ENCODE measurements around the gene ANKRD55.
"Not testable (repeated sequence)": the region's sequence is repeated elsewhere in the genome, so short reads cannot be mapped to it uniquely, and the experiment has no call there.

ANKRD55 gene

DNA sequence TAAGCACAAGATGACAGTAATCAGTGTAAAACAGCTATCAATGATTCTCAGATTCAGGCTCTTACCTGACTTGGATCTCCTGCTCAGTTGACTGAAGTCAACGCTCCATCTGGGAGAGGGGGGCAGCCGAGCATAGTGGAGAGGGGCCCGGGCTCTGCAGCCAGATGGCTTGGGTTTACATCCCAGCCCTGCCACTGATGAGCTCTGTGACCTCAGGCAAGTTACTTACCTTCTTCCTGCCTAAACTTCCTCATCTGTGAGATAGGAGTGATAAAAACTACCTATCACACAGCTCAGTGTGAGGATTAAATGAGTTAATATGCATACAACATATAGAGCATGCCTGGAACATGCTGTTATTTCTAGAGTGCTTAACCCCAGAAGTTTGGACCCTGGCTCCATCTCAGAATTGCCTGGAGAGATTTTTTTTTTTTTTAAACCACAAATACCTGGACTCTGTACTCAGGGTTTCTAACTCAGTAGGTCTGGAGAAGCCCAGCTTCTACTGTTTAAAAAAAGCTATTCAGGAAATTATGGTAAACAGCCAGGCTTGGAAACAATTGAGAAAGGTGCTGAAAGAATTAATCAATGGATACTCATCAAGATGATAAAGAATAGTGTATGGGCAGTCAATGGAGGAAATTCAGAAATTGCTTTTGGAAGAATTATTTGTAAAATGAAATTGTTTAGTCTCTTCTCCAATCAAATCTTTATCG, 72.2 kb downstream of the ANKRD55 start:
- Histone ChIP-seq H3K27ac (ENCODE audit: insufficient read depth, low read depth, low read length, poor library complexity, severe bottlenecking) (no peak overlapping the region), H3K4me3 (ENCODE audit: insufficient read depth, low read depth, low read length) (no peak overlapping the region), H3K36me3 (ENCODE audit: control insufficient read depth, insufficient read depth, low read length) (no peaks in the 10 kb centered on the region), H3K9me3 (ENCODE audit: control insufficient read depth, low read length) (no peaks in the 10 kb centered on the region), H3K27me3 (ENCODE audit: control insufficient read depth, insufficient read depth, low read length, poor library complexity, severe bottlenecking) (no peaks in the 10 kb centered on the region), H3K4me1 (ENCODE audit: control insufficient read depth, insufficient read depth, low read length) (peaks cover 3% of the 10 kb centered on the region)
- 84 to 85% methylated on average over 3 of the region's 4 CpGs for WGBS, 2 experiments

DNA sequence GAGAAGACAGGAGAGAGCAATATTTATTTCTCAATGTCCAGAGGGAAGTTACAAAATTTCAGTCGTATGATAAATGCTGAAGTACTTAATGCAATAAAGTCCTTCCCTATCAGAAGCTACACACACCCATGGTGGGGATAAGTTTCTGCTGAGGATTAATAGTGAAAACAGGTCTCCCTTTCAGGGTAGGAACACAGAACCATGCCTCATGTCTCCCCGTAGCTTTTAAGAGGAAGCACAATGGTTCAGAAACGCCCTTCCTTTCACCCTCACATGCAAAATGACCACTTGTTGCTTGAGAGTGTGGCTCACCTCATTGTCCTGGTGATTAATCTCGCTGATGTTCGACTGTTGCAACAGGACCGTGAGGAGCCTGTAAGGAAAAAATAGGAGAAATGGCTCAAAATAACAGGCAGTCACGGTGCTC, 73.6 kb downstream of the ANKRD55 start:
- Histone ChIP-seq H3K36me3 (ENCODE audit: control insufficient read depth, insufficient read depth, low read length) (no peaks in the 10 kb centered on the region), H3K27ac (ENCODE audit: insufficient read depth, low read depth, low read length, poor library complexity, severe bottlenecking) (no peak overlapping the region), H3K27me3 (ENCODE audit: control insufficient read depth, insufficient read depth, low read length, poor library complexity, severe bottlenecking) (no peaks in the 10 kb centered on the region), H3K9me3 (ENCODE audit: control insufficient read depth, low read length) (no peaks in the 10 kb centered on the region), H3K4me3 (ENCODE audit: insufficient read depth, low read depth, low read length) (no peak overlapping the region), H3K4me1 (ENCODE audit: control insufficient read depth, insufficient read depth, low read length) (peaks cover 3% of the 10 kb centered on the region)
- 87 to 89% methylated on average over 6 to 7 of the region's 7 CpGs for WGBS, 2 experiments

DNA sequence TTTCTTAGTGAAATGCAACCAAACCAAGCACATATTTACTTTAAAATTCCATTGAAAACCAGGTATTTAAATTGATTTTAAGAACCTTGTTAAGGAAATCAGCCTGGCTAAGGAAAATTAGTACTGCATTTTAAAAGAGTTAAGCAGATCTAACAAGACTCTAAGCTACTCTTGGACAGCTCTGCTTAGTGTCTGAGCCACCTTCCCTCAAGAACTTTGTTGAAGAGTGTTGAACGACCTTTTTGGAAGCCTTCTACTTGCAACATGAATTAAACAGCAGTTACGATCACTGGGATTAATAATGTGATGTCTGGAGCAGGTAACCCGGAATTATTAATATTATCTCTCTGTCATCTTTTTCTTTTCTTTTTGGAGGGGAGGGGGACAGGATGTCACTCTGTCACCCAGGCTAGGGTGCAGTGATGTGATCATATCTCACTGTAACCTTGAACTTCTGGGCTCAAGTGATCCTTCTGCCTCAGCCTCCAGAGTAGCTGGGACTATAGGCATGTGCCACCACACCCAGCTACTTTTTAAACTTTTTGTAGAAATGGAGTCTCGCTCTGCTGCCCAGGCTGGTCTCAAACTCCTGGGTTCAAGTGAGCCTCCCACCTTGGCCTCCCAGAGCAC, 74.7 kb downstream of the ANKRD55 start:
- Histone ChIP-seq H3K4me3 (ENCODE audit: insufficient read depth, low read depth, low read length) (no peak overlapping the region), H3K27ac (ENCODE audit: insufficient read depth, low read depth, low read length, poor library complexity, severe bottlenecking) (no peak overlapping the region), H3K4me1 (ENCODE audit: control insufficient read depth, insufficient read depth, low read length) (peaks cover 3% of the 10 kb centered on the region), H3K27me3 (ENCODE audit: control insufficient read depth, insufficient read depth, low read length, poor library complexity, severe bottlenecking) (no peaks in the 10 kb centered on the region), H3K9me3 (ENCODE audit: control insufficient read depth, low read length) (no peaks in the 10 kb centered on the region), H3K36me3 (ENCODE audit: control insufficient read depth, insufficient read depth, low read length) (no peaks in the 10 kb centered on the region)
- 89 to 100% methylated on average over 2 to 4 of the region's 4 CpGs for WGBS, 2 experiments

DNA sequence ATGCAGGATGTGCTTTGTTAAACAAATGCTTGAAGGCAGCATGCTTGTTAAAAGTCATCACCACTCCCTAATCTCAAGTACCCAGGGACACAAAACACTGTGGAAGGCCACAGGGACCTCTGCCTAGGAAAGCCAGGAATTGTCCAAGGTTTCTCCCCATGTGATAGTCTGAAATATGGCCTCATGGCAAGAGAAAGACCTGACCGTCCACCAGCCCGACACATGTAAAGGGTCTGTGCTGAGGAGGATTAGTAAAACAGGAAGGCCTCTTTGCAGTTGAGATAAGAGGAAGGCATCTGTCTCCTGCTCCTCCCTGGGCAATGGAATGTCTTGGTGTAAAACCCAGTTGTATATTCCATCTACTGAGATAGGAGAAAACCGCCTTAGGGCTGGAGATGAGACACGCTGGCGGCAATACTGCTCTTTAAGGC, 75.9 kb downstream of the ANKRD55 start:
- not testable (repeated sequence) for H3K9me3 ChIP-seq (ENCODE audit: control insufficient read depth, low read length)

DNA sequence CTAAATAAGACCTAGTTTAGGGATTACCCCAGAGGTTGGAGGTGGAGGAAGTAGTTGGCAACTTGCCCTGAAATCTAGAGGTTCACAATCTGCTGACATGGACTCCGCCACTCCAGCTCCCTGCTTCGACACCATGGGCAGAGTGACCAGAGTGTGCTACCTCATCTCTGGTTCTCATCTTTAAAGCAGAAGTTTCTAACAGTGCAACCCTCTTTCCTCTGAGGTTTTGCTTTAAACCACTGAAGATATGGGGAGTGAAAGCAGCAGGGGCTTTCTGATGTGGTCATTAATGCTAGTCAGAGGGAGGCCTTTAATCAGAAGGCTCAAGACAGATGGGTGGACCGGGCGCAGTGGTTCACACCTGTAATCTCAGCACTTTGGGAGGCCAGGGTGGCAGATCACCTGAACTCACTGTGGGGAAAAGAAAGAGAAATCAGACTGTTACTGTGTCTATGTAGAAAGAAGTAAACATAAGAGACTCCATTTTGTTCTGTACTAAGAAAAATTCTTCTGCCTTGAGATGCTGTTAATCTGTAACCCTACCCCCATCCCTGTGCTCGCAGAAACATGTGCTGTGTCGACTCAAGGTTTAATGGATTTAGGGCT, 76.4 kb downstream of the ANKRD55 start:
- not testable (repeated sequence) for H3K4me3 ChIP-seq (ENCODE audit: insufficient read depth, low read depth, low read length); H3K36me3 ChIP-seq (ENCODE audit: control insufficient read depth, insufficient read depth, low read length); H3K9me3 ChIP-seq (ENCODE audit: control insufficient read depth, low read length); H3K27ac ChIP-seq (ENCODE audit: insufficient read depth, low read depth, low read length, poor library complexity, severe bottlenecking); H3K27me3 ChIP-seq (ENCODE audit: control insufficient read depth, insufficient read depth, low read length, poor library complexity, severe bottlenecking); H3K4me1 ChIP-seq (ENCODE audit: control insufficient read depth, insufficient read depth, low read length)
- 73 to 88% methylated on average over 4 to 5 of the region's 6 CpGs for WGBS, 2 experiments

More for the DNA sequence above, 75.9 kb downstream of the ANKRD55 start:
- not testable (repeated sequence) for H3K4me3 ChIP-seq (ENCODE audit: insufficient read depth, low read depth, low read length); H3K4me1 ChIP-seq (ENCODE audit: control insufficient read depth, insufficient read depth, low read length); H3K27me3 ChIP-seq (ENCODE audit: control insufficient read depth, insufficient read depth, low read length, poor library complexity, severe bottlenecking); H3K36me3 ChIP-seq (ENCODE audit: control insufficient read depth, insufficient read depth, low read length); H3K27ac ChIP-seq (ENCODE audit: insufficient read depth, low read depth, low read length, poor library complexity, severe bottlenecking)
- 75 to 79% methylated on average over 4 to 5 of the region's 5 CpGs for WGBS, 2 experiments

DNA sequence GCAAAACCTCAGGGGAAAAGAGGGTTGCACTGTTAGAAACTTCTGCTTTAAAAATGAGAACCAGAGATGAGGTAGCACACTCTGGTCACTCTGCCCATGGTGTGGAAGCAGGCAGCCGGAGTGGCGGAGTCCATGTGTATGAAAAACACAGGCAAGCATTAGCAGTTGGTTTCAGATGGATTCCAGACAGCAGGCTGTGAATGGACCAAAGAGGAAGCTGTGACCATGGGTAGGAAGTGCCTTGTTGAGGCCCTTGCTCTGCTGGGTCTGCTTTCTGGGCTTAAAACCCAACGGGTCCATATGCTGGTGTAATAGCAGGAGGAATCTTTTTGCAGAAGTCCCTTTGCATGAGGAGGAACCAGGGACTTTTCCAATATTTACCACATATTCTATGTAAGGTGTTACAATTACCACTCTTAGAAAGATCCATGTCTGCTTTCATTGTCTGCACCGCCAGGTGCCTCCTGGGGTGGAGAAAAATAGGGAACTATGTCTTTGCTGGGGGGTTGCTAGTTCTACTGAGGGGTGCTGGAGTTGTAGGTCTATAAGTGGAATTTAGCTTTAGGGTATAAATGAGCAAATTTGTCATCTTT, 77.0 kb downstream of the ANKRD55 start:
- no peak overlapping the region for H3K4me3 ChIP-seq (ENCODE audit: insufficient read depth, low read depth, low read length)
- WGBS, 2 experiments: 90 to 95% methylated on average over 4 of the region's 4 CpGs
- H3K27ac ChIP-seq (ENCODE audit: insufficient read depth, low read depth, low read length, poor library complexity, severe bottlenecking): no peak overlapping the region
- H3K9me3 ChIP-seq (ENCODE audit: control insufficient read depth, low read length): no peaks in the 10 kb centered on the region
- H3K27me3 ChIP-seq (ENCODE audit: control insufficient read depth, insufficient read depth, low read length, poor library complexity, severe bottlenecking): no peaks in the 10 kb centered on the region
- H3K4me1 ChIP-seq (ENCODE audit: control insufficient read depth, insufficient read depth, low read length): no peaks in the 10 kb centered on the region
- no peaks in the 10 kb centered on the region for H3K36me3 ChIP-seq (ENCODE audit: control insufficient read depth, insufficient read depth, low read length)

DNA sequence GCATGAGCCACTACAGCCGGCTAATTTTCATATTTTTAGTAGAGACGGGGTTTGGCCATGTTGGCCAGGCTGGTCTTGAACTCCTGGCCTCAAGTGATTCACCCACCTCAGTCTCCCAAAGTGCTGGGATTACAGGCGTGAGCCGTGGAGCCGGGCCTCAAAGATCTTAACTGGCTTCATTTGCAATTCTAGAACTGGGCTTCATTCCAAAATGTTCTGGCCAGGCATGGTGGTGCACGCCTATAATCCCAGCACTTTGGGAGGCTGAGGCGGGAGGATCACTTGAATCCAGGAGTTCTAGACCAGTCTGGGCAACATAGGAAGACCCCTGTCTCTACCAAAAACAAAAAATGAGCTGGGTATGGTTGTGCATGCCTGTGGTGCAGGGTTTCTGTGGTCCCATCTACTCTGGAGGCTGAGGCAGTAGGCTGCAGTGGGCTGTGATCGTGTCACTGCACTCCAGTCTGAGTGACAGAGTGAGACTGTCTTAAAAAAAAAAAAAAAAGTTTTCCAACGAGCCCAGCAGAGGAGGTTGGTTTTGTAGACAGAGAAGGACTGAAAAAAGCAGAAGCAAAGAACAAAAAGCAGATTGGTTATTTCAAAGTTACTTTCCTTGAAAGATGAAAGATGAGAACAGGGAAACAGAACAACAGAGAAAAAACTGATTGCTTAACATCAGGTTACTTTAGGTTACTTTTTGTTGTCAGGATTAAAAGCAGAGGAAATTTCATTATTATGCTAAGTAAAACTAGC, 78.2 kb downstream of the ANKRD55 start:
- Histone ChIP-seq H3K4me1 (ENCODE audit: control insufficient read depth, insufficient read depth, low read length) (no peaks in the 10 kb centered on the region), H3K36me3 (ENCODE audit: control insufficient read depth, insufficient read depth, low read length) (no peaks in the 10 kb centered on the region), H3K9me3 (ENCODE audit: control insufficient read depth, low read length) (no peaks in the 10 kb centered on the region), H3K27me3 (ENCODE audit: control insufficient read depth, insufficient read depth, low read length, poor library complexity, severe bottlenecking) (no peaks in the 10 kb centered on the region), H3K4me3 (ENCODE audit: insufficient read depth, low read depth, low read length) (no peak overlapping the region), H3K27ac (ENCODE audit: insufficient read depth, low read depth, low read length, poor library complexity, severe bottlenecking) (no peak overlapping the region)
- 87 to 89% methylated on average over 9 of the region's 9 CpGs for WGBS, 2 experiments

DNA sequence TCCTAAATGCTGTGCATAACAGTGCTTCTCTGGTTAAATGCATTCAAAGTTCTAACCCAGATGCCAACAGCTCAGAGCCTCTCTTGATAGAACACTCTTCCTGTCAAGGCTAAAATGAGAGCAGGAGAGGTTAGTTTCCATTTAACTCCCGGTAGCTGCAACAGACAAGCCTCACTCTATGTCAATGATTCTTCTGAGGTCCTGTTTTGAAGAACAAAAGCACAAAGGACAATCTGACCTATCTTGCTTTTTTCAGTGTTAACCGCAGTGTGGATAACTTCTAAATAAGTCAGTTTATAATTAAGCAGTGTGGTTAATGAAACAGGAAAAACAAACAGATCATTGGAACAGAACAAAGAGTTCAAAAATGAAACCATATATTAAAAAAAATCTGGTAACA, 80.7 kb downstream of the ANKRD55 start:
- Histone ChIP-seq H3K9me3 (ENCODE audit: control insufficient read depth, low read length) (no peaks in the 10 kb centered on the region), H3K4me3 (ENCODE audit: insufficient read depth, low read depth, low read length) (no peak overlapping the region), H3K4me1 (ENCODE audit: control insufficient read depth, insufficient read depth, low read length) (no peaks in the 10 kb centered on the region), H3K36me3 (ENCODE audit: control insufficient read depth, insufficient read depth, low read length) (no peaks in the 10 kb centered on the region), H3K27ac (ENCODE audit: insufficient read depth, low read depth, low read length, poor library complexity, severe bottlenecking) (no peak overlapping the region), H3K27me3 (ENCODE audit: control insufficient read depth, insufficient read depth, low read length, poor library complexity, severe bottlenecking) (no peaks in the 10 kb centered on the region)
- 55 to 69% methylated on average over 1 to 2 of the region's 2 CpGs for WGBS, 2 experiments

DNA sequence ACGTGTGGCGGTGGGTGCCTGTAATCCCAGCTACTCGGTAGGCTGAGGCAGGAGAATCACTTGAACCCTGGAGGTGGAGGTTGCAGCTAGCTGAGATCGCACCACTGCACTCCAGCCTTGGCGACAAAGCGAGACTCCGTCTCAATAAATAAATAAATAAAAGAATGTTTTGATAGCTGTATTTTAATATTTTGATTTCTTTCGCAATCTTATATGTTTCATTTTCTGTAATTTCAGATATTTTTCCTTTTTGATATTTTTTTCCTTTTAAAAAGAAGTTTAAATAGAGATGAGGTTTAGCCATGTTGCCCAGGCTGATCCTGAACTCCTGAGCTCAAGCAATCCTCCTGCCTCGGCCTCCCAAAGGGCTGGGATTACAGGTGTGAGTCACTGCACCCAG, 82.4 kb downstream of the ANKRD55 start:
- not testable (repeated sequence) for H3K27me3 ChIP-seq (ENCODE audit: control insufficient read depth, insufficient read depth, low read length, poor library complexity, severe bottlenecking); H3K36me3 ChIP-seq (ENCODE audit: control insufficient read depth, insufficient read depth, low read length); H3K4me1 ChIP-seq (ENCODE audit: control insufficient read depth, insufficient read depth, low read length); H3K9me3 ChIP-seq (ENCODE audit: control insufficient read depth, low read length); H3K4me3 ChIP-seq (ENCODE audit: insufficient read depth, low read depth, low read length); H3K27ac ChIP-seq (ENCODE audit: insufficient read depth, low read depth, low read length, poor library complexity, severe bottlenecking)
- 92 to 95% methylated on average over 6 to 8 of the region's 9 CpGs for WGBS, 2 experiments
